ENCODE data around the gene PALM. TPM values are rescaled to one million over a fixed set of nuclear protein-coding genes. Genes with fewer than 3 reads are reported as not detected.

PALM gene
- total RNA-seq (2014; rRNA removed; shearing (Covaris generic)) = 1.4 TPM in 1 of 2 replicates, not detected in the other
- 0.42 and 1.2 TPM in 2 replicates for total RNA-seq (2022)
- Bru-seq, nascent RNA = percentile 11 among the genes with signal in this experiment
- BruChase-seq, experiment 1, labeled RNA remaining after a 6-hour chase = percentile 13 among the genes with signal in this experiment
- BruChase-seq, experiment 2, labeled RNA remaining after a 2-hour chase = percentile 14 among the genes with signal in this experiment
- long read RNA-seq = 0 reads

- no peaks in the 10 kb centered on the region for H3K79me2 ChIP-seq (ENCODE audit: insufficient read depth, low read depth, low read length)
- H3K27ac ChIP-seq (ENCODE audit: low read depth, low read length, poor library complexity, severe bottlenecking) = no peak within 1 kb of the TSS
- DNase-seq (ENCODE audit: low spot score) = no peak
- TF ChIP-seq EZH2phosphoT487 (IDR thresholded peaks at IDR 0.05; ENCODE audit: borderline replicate concordance, low read depth, low read length) (no peak), CTCF (conservative IDR thresholded peaks at IDR 0.05; ENCODE audit: low read length) (no peak)
- no peaks in the 10 kb centered on the region for H4K20me1 ChIP-seq (ENCODE audit: insufficient read depth, low read length)
- H3K4me2 ChIP-seq (ENCODE audit: low read length) = no peak within 1 kb of the TSS
- no peaks in the 10 kb centered on the region for H3K9me3 ChIP-seq (ENCODE audit: low read length)
- CTCF ChIA-PET (ENCODE audit: unreplicated experiment) = no interaction called here
- no peak within 1 kb of the TSS for H2AFZ ChIP-seq (ENCODE audit: low read length)
- intact Hi-C loops (cut with micrococcal nuclease; ENCODE audit: unreplicated experiment) = no loop called here
- H3K4me1 ChIP-seq (ENCODE audit: insufficient read depth, low read length, poor library complexity, severe bottlenecking) = peaks cover 7% of the 10 kb centered on the region
- no peaks in the 10 kb centered on the region for H3K36me3 ChIP-seq (ENCODE audit: insufficient read depth, low read length)
- H3K4me3 ChIP-seq (ENCODE audit: low read depth, low read length, poor library complexity, severe bottlenecking) = no peak within 1 kb of the TSS
- no TSS peak for BruUV-seq (replicated peaks)
- POLR2A ChIA-PET = no interaction called here
- H3K9me2 ChIP-seq (ENCODE audit: insufficient read depth, low read length) = no peaks in the 10 kb centered on the region
These were observed at the start of gene PALM for GRCh38 chr19:708154-709143. PALM (plus strand) TSS chr19:708935; CDS start chr19:709147, 212 bp downstream.

GRCh38 chr19:660793-661426 lies 47.8 kb upstream of the PALM start:
- CTCF ChIA-PET (ENCODE audit: unreplicated experiment) = no interaction called here
- peak overlapping the region; percentile 81 for H3K27ac ChIP-seq (ENCODE audit: low read depth, low read length, poor library complexity, severe bottlenecking)
- BruUV-seq (replicated peaks) = no TSS peak
- H3K9me2 ChIP-seq (ENCODE audit: insufficient read depth, low read length) = no peaks in the 10 kb centered on the region
- POLR2A ChIA-PET = no interaction called here
- H3K4me1 ChIP-seq (ENCODE audit: insufficient read depth, low read length, poor library complexity, severe bottlenecking) = peaks cover 44% of the 10 kb centered on the region
- H4K20me1 ChIP-seq (ENCODE audit: insufficient read depth, low read length) = peaks cover 19% of the 10 kb centered on the region
- H3K79me2 ChIP-seq (ENCODE audit: insufficient read depth, low read depth, low read length) = peaks cover 75% of the 10 kb centered on the region
- intact Hi-C loops (cut with micrococcal nuclease; ENCODE audit: unreplicated experiment) = loop anchor here (2.0 to 5.0 kb wide), 3 partner anchors 20 to 89 kb away; partner anchors contain the start of gene BSG
- H3K4me3 ChIP-seq (ENCODE audit: low read depth, low read length, poor library complexity, severe bottlenecking) = peak overlapping the region; percentile 100
- no peaks in the 10 kb centered on the region for H3K9me3 ChIP-seq (ENCODE audit: low read length)
- DNase-seq (ENCODE audit: low spot score) = no peak
- H3K4me2 ChIP-seq (ENCODE audit: low read length) = peak overlapping the region; percentile 100
- no peak overlapping the region for H2AFZ ChIP-seq (ENCODE audit: low read length)
- peaks cover 59% of the 10 kb centered on the region for H3K36me3 ChIP-seq (ENCODE audit: insufficient read depth, low read length)
- TF ChIP-seq CTCF (conservative IDR thresholded peaks at IDR 0.05; ENCODE audit: low read length) (no peak), EZH2phosphoT487 (IDR thresholded peaks at IDR 0.05; ENCODE audit: borderline replicate concordance, low read depth, low read length) (no peak)
